NCI-H2171 treated with DMSO at 0.1 percent for 48 hours (cell line): ENCODE measurements around the gene CKMT2.

Experiments used
- DNase-seq: peaks from one replicate; lab custom pipeline; 2025; lab: John Stamatoyannopoulos, UW

The CKMT2 gene

GRCh38 chr5:81216152-81216551 lies 17.0 kb upstream of the CKMT2 start:
- no peak for DNase-seq

DNA sequence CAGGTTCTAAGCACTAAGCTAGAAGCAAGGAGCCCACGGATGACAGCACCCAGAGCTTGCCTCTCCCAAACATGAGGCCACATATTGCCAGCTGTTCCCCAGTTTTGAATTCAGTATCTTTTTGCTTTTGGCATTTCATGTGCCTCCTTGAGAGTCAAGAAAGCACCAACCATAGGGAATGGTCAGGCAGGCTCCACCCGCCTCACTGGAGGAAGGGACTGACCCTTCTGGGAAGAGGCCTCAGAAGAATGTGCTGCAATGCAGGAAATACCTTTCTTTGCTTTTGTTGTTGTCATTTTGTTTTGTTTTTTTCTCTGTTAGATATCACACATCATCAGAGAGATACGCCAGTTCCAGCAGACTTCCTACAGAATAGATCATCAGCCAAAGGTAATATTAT lies 13.7 kb upstream of the CKMT2 start:
- no peak for DNase-seq

- DNase-seq: no peak
These were observed 10.8 kb upstream of the CKMT2 start for GRCh38 chr5:81222285-81222684.

GRCh38 chr5:81225463-81225862 lies 7.7 kb upstream of the CKMT2 start:
- DNase-seq: no peak

- DNase-seq: no peak
These were observed 6.8 kb upstream of the CKMT2 start for GRCh38 chr5:81226286-81226685.

GRCh38 chr5:81226949-81227348 lies 6.2 kb upstream of the CKMT2 start:
- DNase-seq: no peak

DNA sequence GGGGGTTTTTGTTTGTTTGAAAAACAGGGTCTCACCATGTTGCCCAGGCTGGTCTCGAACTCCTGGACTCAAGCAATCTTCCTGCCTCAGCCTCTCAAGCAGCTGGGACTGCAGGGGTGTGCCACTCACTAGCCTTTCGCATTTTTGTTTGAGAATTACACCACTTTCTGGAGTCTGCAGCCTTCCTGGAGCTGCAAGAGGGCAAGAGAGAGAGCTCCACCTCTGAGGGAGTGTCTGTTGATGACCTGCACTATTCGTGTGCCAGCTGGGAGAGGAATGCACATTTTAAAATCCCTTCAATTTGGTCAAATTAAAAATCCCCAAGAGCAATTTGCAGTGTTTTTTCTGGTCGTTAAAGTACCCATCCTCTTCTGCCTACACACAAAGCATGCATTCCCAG lies 5.0 kb upstream of the CKMT2 start:
- DNase-seq: no peak

DNA sequence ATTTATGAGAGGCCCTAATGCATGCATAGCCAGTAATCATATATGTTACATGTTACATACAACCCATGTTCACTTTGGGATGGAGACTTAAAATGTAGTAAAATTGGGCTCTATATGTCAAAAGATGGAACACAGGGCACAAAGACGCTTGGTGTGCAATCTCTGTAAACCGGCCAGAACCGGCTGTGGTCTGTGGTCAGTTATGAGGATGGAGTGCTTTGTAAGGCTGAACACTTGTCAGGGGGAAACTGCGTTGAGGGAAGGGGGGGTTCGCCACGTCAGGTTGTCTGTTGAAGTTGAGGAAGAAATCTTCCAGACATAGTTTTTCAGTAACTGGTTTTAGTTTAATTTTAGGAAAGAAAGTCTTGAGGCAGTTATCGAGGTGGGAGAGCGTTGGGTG lies 2.7 kb upstream of the CKMT2 start:
- no peak for DNase-seq

- no peak for DNase-seq
These were observed 550 bp upstream of the CKMT2 start for GRCh38 chr5:81232464-81233079.

GRCh38 chr5:81234299-81234698 lies 1.2 kb downstream of the CKMT2 start:
- no peak for DNase-seq

- no peak for DNase-seq
These were observed 1.7 kb downstream of the CKMT2 start for GRCh38 chr5:81234801-81235200.

DNA sequence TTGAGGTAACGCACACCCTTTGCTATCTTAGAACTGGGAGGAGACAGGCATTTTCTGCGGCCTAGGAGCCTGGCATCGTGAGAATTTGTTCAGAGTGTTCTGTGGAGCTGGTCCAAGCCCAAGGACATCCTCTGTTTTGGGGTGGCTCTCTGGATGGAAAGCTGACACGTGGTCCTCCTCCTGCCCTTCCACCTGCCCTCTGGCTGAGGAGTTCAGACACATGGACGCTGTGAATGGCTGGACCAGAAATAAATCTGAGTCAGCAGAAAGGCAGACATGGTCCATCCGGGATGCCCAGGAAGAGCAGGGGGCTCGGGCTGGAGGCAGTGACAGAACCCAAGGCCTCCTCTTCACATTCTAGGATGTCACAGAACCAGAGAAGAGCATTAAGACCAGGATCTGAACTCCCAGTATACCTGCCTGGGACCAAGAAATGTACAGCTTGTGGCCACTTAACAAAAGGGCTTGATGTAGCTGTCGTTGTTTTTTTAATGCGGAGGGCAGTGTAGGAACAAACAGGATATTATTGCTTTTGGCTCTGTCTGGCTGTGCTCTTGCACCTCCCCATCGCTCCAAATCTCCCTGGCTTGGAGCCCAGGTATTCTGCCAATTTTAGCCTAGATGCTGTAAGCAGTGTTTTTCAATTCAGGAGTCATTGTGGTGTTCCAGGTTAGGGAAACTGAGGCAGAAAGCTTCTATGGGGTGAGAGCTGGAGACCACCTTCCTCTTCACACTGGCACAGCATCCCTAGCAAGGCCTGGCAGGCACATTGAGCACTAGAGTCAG lies 2.4 kb downstream of the CKMT2 start:
- DNase-seq: no peak

DNA sequence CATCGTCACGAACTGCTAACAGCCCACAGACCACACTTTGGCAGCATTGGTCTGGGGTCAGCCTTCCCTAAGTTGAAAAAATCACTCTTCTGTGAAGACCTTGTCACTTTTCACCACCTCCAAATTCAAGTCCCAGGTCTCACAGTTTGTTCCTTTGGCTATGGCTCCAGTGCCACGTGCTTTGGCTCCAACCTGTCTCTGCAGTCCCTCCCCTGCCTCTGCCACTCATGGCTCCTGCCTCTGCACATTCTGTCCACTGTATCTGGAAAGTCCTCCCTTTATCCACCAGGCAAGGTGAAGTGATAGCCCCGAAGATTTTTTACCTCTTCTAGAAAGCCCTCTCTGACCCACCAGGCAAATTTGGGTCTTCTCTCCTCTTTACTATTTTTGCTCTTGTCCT lies 5.3 kb downstream of the CKMT2 start:
- DNase-seq: no peak

- DNase-seq: no peak
These were observed 6.5 kb downstream of the CKMT2 start for GRCh38 chr5:81239613-81240012.

DNA sequence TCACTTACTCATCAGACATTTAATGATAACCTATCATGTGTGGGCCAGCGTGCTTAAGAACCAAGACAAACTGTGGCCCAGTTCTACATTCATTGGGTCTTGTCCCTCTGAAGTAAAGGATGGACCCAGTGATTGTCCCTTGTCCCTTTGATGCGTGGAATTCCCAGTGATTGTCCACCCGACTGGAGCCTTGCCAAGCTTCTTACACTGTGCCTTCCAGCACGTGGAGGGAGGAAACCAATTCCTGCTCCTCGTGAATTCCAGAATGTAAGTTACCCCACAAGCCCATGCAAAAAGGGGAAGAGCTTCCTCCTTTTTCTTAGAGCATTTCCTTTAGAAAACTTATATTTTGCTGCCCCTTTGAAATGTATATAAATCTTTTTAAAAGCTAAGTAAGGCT lies 7.9 kb downstream of the CKMT2 start:
- DNase-seq: no peak

DNA sequence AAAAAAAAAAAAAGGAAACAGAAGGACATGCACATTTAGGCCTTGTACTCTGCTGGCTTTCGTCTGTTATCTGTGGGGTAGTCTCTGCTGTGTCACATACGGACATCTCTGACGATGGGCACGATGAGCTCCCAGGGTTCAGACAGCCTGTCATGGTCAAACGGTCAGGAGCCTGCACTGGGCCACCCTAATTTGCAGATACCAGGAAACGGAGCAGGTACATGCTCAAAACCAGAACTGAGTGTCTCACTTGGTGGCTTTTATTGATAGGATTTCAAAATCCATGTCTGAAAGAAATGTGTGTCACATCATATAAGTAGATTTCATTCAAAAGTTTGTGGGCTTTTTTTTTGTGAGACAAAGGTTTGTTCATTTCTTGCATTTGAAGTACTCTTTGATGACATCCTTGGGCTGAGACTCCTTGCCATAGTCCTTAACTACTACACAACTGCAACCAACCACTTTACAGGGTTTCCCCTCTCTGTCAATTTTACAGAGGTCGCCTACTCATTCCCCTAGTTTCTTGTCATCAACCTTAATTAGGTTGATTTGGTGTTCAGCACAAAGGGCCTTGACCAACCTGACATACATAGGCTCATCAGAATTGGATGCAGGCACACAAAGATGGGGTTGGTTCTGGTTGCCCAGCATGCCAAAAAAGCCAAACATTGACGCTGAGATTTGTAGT lies 9.0 kb downstream of the CKMT2 start:
- DNase-seq: no peak

DNA sequence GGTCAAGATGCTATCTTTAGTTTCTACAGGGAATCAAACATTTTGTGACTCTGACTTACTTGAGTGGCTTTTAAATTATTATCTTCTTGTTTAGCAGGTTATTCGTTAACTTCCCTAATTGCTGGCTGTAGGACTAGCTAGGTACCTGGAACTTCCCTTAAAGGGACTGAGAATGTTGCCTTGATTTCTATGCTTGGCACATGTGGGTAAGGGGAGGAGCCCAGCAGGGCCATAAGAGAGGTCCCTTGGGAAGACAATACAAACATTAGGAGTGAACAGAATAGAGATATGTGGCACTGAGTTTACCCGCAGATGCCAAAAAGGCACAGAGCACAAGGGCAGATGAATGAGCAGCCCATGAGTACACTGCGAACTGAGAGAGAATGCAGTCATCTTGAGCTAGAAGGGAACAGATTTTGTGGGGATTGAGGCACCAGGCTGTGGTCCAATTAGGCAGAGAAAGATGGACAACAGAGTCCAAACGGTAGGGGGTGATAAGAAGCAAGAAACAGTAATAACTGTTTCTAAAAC lies 9.8 kb downstream of the CKMT2 start:
- peak; percentile 51 for DNase-seq

DNA sequence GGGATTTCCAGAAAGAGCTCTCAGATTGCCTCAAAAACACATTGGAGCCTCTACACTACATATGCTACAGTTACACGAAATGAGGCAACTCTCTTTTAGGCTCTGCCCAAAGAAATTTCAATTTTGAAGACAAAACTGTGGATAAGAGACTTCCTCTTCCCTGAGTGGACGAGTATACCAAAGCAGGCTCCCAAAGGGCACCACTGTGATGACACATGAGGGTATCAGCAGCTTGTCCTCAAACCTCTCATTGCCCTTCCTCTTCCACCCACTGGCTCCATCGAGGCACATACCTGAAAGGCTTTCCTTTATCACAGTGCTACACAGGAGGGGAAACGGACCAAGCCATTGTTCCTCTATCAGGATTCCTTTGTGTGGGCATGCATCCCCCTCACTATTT lies 11.3 kb downstream of the CKMT2 start:
- DNase-seq: no peak

GRCh38 chr5:81245871-81246235 lies 12.7 kb downstream of the CKMT2 start:
- DNase-seq: no peak

DNA sequence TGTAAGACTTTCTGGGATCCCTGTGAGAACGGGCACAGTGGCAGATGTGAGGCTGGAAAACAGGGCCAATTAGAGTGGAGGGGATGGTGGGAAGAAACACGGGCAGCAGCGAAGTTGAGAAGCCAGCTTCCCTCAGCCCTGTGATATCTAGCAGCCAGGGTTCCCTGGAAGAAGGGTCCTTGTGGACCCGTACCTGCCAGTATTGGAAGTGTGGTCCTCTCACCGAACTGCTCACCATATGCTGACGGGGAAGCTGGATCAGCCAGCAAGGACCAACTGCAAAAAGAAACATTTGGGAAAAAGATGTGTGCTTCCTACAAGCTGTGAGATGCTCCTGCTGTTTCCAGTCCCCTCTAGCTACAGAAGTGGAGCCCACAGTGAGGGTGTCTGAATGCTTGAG lies 13.6 kb downstream of the CKMT2 start:
- DNase-seq: no peak

GRCh38 chr5:81247441-81247972 lies 14.4 kb downstream of the CKMT2 start:
- no peak for DNase-seq

DNA sequence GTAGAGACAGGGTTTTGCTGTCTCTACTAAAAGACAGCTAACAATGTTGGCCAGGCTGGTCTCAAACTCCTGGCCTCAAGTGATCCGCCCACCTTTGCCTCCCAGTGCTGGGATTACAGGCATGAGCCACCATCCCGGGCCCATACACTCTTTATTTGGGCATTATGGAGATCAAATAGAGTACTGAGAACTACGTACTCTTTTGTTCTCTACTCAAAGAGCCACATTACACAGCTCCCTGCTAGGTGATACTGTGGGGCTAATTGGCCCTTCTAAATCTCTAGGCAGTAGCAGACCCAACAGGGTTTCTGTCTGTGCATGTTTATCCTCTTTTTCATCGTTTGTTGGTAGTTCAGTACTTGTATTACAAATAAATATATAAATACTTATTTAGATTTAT lies 16.1 kb downstream of the CKMT2 start:
- DNase-seq: no peak

- DNase-seq: peak; percentile 10
These were observed 16.9 kb downstream of the CKMT2 start for GRCh38 chr5:81250004-81250403.
